GM06990 (cell line): ENCODE data around the gene STUM.
A peak's percentile ranks its signal among the peaks of the same experiment; 100 is the strongest.
"Not testable (repeated sequence)": the region's sequence is repeated elsewhere in the genome, so short reads cannot be mapped to it uniquely, and the experiment has no call there.

ENCODE experiments used
- DNase-seq: peaks from one replicate; pipeline ENCODE4 v3.0.0-alpha.2; 2011; ENCODE audit not compliant: insufficient read length; ENCODE audit errors: extremely low read depth
- H3K27me3 ChIP-seq: replicated peaks from 2 replicates; pipeline ENCODE4 v1.6.0; 2011; ENCODE audit warnings: low read length; ENCODE audit not compliant: control insufficient read depth, insufficient read depth
- H3K36me3 ChIP-seq: 2 replicates; pipeline ENCODE4 v1.5.1; 2011; ENCODE audit warnings: low read length; ENCODE audit not compliant: control insufficient read depth, insufficient read depth
- H3K4me3 ChIP-seq: replicated peaks from 2 replicates; pipeline ENCODE4 v1.5.1; 2011; ENCODE audit warnings: low read depth, mild to moderate bottlenecking, control low read depth, low read length
- TF ChIP-seq, protein P1 (sequence below): IDR thresholded peaks from 2 replicates; pipeline ENCODE4 v1.5.1; 2011; ENCODE audit warnings: low read length, control low read depth, mild to moderate bottlenecking, inconsistent platforms; ENCODE audit not compliant: insufficient read depth, poor library complexity, severe bottlenecking

Gene STUM, protein sequence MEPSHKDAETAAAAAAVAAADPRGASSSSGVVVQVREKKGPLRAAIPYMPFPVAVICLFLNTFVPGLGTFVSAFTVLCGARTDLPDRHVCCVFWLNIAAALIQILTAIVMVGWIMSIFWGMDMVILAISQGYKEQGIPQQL

DNA sequence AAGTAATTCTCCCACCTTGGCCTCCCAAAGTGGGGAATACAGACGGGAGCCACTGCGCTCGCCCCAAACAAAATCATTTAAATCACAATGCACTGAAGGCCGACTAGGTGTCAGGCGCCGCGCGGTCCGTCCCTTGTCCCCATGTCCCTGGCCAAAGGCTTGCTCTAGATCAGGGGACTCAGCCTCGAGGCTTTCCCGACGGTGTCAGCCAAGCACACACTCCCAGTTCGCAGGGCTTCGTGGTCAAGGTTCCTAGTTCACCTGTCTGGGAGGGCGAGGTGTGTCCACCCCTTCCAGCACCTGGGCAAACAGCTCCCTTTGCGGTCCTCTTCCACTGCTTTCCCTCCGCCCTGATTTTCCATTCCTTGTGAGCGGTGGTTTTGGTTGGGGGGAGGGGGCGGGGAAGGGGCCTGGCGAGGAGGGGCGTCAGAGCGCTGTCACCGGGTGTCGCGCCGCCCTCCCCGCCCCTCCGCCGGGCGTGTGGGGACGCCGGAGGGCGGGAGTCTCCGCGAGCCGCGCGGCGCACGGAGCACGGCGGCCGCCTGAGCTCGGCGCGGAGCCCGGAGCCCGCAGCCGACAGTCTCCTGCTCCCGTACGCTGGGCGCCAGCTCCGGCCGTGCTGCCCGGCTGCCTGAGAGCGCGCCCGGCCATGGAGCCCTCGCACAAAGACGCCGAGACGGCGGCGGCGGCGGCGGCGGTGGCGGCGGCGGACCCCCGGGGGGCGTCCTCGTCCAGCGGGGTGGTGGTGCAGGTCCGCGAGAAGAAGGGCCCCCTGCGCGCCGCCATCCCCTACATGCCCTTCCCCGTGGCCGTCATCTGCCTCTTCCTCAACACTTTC lies at the start of gene STUM:
TSS of gene STUM (plus strand) at position 509 of the 838 bp plus-strand sequence. CDS start at position 650, 141 bp downstream.
- peaks cover 5% of the 10 kb centered on the region; the same call in 1 of the 2 replicates for H3K27me3 ChIP-seq
- peak within 1 kb of the TSS; percentile 22 for H3K4me3 ChIP-seq
- DNase-seq = no peak
- no peaks in the 10 kb centered on the region for H3K36me3 ChIP-seq
- TF ChIP-seq, protein P1, sequence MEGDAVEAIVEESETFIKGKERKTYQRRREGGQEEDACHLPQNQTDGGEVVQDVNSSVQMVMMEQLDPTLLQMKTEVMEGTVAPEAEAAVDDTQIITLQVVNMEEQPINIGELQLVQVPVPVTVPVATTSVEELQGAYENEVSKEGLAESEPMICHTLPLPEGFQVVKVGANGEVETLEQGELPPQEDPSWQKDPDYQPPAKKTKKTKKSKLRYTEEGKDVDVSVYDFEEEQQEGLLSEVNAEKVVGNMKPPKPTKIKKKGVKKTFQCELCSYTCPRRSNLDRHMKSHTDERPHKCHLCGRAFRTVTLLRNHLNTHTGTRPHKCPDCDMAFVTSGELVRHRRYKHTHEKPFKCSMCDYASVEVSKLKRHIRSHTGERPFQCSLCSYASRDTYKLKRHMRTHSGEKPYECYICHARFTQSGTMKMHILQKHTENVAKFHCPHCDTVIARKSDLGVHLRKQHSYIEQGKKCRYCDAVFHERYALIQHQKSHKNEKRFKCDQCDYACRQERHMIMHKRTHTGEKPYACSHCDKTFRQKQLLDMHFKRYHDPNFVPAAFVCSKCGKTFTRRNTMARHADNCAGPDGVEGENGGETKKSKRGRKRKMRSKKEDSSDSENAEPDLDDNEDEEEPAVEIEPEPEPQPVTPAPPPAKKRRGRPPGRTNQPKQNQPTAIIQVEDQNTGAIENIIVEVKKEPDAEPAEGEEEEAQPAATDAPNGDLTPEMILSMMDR = no peak

DNA sequence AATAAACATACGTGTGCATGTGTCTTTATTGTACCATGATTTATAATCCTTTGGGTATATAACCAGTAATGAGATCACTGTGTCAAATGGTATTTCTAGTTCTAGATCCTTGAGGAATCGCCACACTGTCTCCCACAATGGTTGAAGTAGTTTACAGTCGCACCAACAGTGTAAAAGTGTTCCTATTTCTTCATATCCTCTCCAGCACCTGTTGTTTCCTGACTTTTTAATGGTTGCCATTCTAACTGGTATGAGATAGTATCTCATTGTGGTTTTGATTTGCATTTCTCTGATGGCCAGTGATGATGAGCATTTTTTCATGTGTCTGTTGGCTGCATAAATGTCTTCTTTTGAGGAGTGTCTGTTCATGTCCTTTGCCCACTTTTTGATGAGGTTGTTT lies 48.9 kb upstream of the STUM start:
- H3K4me3 ChIP-seq, DNase-seq, H3K36me3 ChIP-seq, H3K27me3 ChIP-seq: not testable (repeated sequence)

DNA sequence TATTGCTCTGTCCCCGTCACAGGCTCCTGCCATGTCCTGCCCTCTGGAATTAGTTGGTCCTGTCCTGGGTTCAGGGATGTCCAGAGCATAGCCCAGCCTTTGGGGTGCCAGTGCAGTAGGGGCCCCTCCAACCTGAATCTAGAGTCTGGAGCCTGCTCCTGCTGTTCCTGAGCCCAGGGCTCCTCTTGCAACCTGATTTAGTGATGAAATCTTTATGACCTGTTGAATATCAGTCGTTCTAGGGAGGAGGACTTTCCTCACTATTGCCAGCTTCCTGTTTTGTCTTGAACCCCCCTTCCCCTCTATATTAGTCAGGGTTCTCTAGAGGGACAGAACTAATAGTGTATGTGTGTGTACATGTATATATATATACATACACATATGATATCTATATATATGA lies 42.5 kb upstream of the STUM start:
- Histone ChIP-seq H3K36me3 (no peaks in the 10 kb centered on the region), H3K4me3 (no peak overlapping the region), H3K27me3 (no peaks in the 10 kb centered on the region; the same call in 1 of the 2 replicates)
- TF ChIP-seq, protein P1 = no peak
- no peak for DNase-seq

DNA sequence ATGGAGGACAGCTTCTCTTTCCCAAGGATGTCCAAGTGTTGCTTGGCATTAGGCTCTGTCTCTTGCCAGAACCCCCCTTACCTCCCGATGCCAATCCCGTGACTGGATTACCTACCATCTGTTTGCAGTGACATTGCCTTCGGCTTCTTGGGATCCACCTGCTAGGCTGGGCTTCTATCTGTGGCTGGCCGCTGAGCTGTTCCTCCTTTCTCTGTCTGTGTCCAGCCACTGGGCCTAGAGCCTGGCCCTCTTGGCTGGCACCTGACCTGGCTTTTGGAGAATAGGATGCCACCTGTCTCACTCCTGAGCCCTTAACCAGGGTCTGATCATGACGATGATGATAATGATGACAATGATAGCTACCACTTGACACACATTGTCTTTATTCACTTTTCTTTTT lies 41.6 kb upstream of the STUM start:
- Histone ChIP-seq H3K27me3 (no peaks in the 10 kb centered on the region; the same call in 1 of the 2 replicates), H3K4me3 (no peak overlapping the region), H3K36me3 (no peaks in the 10 kb centered on the region)
- TF ChIP-seq, protein P1 = no peak
- no peak for DNase-seq

DNA sequence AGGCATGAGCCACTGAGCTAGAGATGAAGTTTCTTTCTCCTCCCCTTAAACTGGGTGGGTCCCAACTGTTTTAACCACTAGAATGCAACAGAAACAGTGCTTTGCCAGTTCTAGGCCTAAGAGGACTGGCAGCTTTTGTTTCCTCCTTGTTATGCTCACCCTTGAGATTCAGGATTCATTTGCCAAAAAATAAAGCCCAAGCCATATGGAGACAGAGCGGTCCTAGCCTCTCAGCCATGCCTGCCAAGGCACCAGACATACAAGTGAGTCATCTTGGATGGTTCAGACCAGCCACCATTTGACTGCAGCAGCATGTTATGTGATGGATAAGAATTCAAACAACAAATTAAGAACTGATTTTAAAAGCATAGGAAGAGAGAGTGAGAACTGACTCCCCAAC lies 38.1 kb upstream of the STUM start:
- H3K36me3 ChIP-seq = no peaks in the 10 kb centered on the region

DNA sequence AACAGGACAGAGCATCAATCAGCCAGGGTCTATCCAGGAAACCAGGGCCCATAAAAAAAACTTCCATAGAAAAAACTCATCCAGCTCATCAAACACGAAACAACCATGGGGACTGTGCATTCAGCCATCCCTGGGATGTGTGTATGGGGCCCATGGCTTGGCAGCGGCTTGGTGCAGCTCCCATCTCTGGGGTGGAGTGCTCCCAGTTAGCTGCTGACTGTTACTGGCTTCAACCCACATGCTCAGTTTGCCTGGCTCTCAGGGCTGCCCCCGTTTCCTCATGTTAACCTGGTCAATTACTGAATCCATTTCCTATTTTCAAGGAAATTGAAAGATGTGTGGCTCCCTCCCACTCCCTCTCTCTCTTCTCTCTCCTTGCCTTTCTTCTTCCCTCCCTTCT lies 37.3 kb upstream of the STUM start:
- H3K27me3 ChIP-seq = no peaks in the 10 kb centered on the region; the same call in 1 of the 2 replicates
- no peak overlapping the region for H3K4me3 ChIP-seq
- TF ChIP-seq, protein P1 = no peak
- H3K36me3 ChIP-seq = no peaks in the 10 kb centered on the region
- DNase-seq = no peak

More for the DNA sequence above, 38.1 kb upstream of the STUM start:
- Histone ChIP-seq H3K4me3 (no peak overlapping the region), H3K27me3 (no peaks in the 10 kb centered on the region; the same call in 1 of the 2 replicates)
- TF ChIP-seq, protein P1 = no peak
- no peak for DNase-seq
